Right atrium auricular region (tissue), 2 donors: ENCODE data around the gene MUCL3. TPM values are rescaled to one million over a fixed set of nuclear protein-coding genes. Genes with fewer than 3 reads are reported as not detected.

Source experiments
- DNase-seq: peaks from one replicate; pipeline ENCODE4 v3.0.0-alpha.2; 2019; ENCODE audit warnings: low spot score
- H3K27ac ChIP-seq, 2 donors: fragments of 200-600 bp; sonication (generic); 1 replicate in 1 of 2; 2 replicates in 1 of 2; pipeline ENCODE4 v1.5.1; 2016 to 2019
- H3K27me3 ChIP-seq, 2 donors: fragments of 200-600 bp; sonication (generic); one replicate each; pipeline versions ENCODE4 v1.5.1 to v1.6.0; 2017 to 2019
- H3K36me3 ChIP-seq: fragments of 200-600 bp; sonication (generic); one replicate; pipeline ENCODE4 v1.5.1; 2016
- H3K4me1 ChIP-seq, 2 donors: fragments of 200-600 bp; sonication (generic); one replicate each; pipeline versions ENCODE4 v1.5.1 to v1.6.0; 2017 to 2019
- H3K4me3 ChIP-seq, 2 donors: fragments of 200-600 bp; sonication (generic); 1 replicate in 1 of 2; 2 replicates in 1 of 2; pipeline ENCODE4 v1.5.1; 2017 to 2019; ENCODE audit warnings: mild to moderate bottlenecking in 1 of 2, moderate library complexity in 1 of 2
- H3K9me3 ChIP-seq, 2 donors: fragments of 200-600 bp; sonication (generic); one replicate each; pipeline ENCODE4 v1.5.1; 2019
- CTCF ChIP-seq, 2 donors: fragments of 200-600 bp; sonication (generic); IDR thresholded peaks; one replicate each; pipeline ENCODE4 v1.5.1; 2019; ENCODE audit warnings: antibody characterized with exemption in 2 of 2
- total RNA-seq, 2 donors: library from RNA; depleted of rRNA; stranded (reverse); fragments of >200 nt; gene quantifications; one replicate each; pipeline ENCODE4 v1.1.0, GENCODE V29; 2016

MUCL3 gene
- total RNA-seq, 2 donors from 2014 or later = not detected

- DNase-seq = no peak
Observed at GRCh38 chr6:30981942-30982772, 41.4 kb downstream of the MUCL3 start.

GRCh38 chr6:30983439-30983838 lies 42.7 kb downstream of the MUCL3 start, which contains the start of gene MUC21:
MUC21 (plus strand) TSS chr6:30983718; CDS start chr6:30983959, 241 bp downstream.
- no peak for DNase-seq
- Histone ChIP-seq H3K4me1 (peaks cover 0 to 5% of the 10 kb centered on the region in 2 donors), H3K4me3 (no peak within 1 kb of the TSS), H3K27ac (no peak within 1 kb of the TSS), H3K36me3 (no peaks in the 10 kb centered on the region), H3K9me3 (no peaks in the 10 kb centered on the region), H3K27me3 (no peaks in the 10 kb centered on the region)
- TF ChIP-seq CTCF (IDR thresholded peaks at IDR 0.05) = no peak

More at GRCh38 chr6:30981942-30982772, 41.4 kb downstream of the MUCL3 start:
- peaks cover 0 to 5% of the 10 kb centered on the region in 2 donors for H3K4me1 ChIP-seq
- H3K27me3 ChIP-seq = no peaks in the 10 kb centered on the region
- H3K9me3 ChIP-seq = no peaks in the 10 kb centered on the region
- H3K4me3 ChIP-seq = peak overlapping the region; percentile 5 to 7
- H3K27ac ChIP-seq = no peak overlapping the region
- H3K36me3 ChIP-seq = no peaks in the 10 kb centered on the region
- TF ChIP-seq CTCF (IDR thresholded peaks at IDR 0.05) = no peak

GRCh38 chr6:30985490-30985889 lies 44.7 kb downstream of the MUCL3 start:
- Histone ChIP-seq H3K27me3 (no peaks in the 10 kb centered on the region), H3K4me1 (peaks cover 0 to 5% of the 10 kb centered on the region in 2 donors), H3K36me3 (no peaks in the 10 kb centered on the region), H3K4me3 (no peak overlapping the region), H3K9me3 (no peaks in the 10 kb centered on the region), H3K27ac (no peak overlapping the region)
- DNase-seq = no peak
- no peak for TF ChIP-seq CTCF (IDR thresholded peaks at IDR 0.05)

- no peaks in the 10 kb centered on the region for H3K27me3 ChIP-seq
- no peak for DNase-seq
Observed at GRCh38 chr6:30987304-30987703, 46.5 kb downstream of the MUCL3 start.

GRCh38 chr6:30988209-30988825 lies 47.5 kb downstream of the MUCL3 start:
- Histone ChIP-seq H3K36me3 (no peaks in the 10 kb centered on the region), H3K9me3 (no peaks in the 10 kb centered on the region), H3K27ac (no peak overlapping the region), H3K4me1 (no peaks in the 10 kb centered on the region), H3K27me3 (no peaks in the 10 kb centered on the region), H3K4me3 (no peak overlapping the region)
- DNase-seq = no peak
- TF ChIP-seq CTCF (IDR thresholded peaks at IDR 0.05) = no peak

More at GRCh38 chr6:30987304-30987703, 46.5 kb downstream of the MUCL3 start:
- H3K27ac ChIP-seq = no peak overlapping the region
- H3K36me3 ChIP-seq = no peaks in the 10 kb centered on the region
- no peak overlapping the region for H3K4me3 ChIP-seq
- TF ChIP-seq CTCF (IDR thresholded peaks at IDR 0.05) = no peak
- H3K4me1 ChIP-seq = peaks cover 0 to 4% of the 10 kb centered on the region in 2 donors
- no peaks in the 10 kb centered on the region for H3K9me3 ChIP-seq
